GM21723 (cell line): Measurements from ENCODE around the gene MOGAT2.

ENCODE experiments used
- ATAC-seq: cut with Tn5 transposase; IDR thresholded peaks from one replicate; pipeline ENCODE4 v1.9.1; 2021; ENCODE audit warnings: mild to moderate bottlenecking, moderate library complexity; ENCODE audit not compliant: unreplicated experiment

The MOGAT2 gene

GRCh38 chr11:75776546-75776945 is 58.9 kb downstream of the MOGAT2 start:
- no peak for ATAC-seq

GRCh38 chr11:75777461-75778110 is 59.9 kb downstream of the MOGAT2 start:
- ATAC-seq, result no peak

GRCh38 chr11:75778962-75779361 is 61.3 kb downstream of the MOGAT2 start:
- ATAC-seq, result no peak

GRCh38 chr11:75779960-75780359 is 62.3 kb downstream of the MOGAT2 start:
- no peak for ATAC-seq

- ATAC-seq, result no peak
These were observed 63.2 kb downstream of the MOGAT2 start for GRCh38 chr11:75780888-75781287.

GRCh38 chr11:75781296-75781695 is 63.7 kb downstream of the MOGAT2 start:
- ATAC-seq, result no peak

- no peak for ATAC-seq
These were observed 64.2 kb downstream of the MOGAT2 start for GRCh38 chr11:75781831-75782230.
